Calu3 (cell line): ENCODE data around the gene LSM10. TPM values are rescaled to one million over a fixed set of nuclear protein-coding genes. Genes with fewer than 3 reads are reported as not detected.

Source experiments
- BruUV-seq: library from RNA; stranded (reverse); fragments of 400-500 nt; replicated peaks from 2 replicates; lab custom pipeline; 2021; lab: Mats Ljungman, UMichigan
- CTCF ChIA-PET: fragments of 300-600 bp; sonication (Branson Sonifier 250); formaldehyde crosslinking; loops from one replicate; lab custom pipeline; 2022; ENCODE audit warnings: antibody characterized with exemption; lab: Charles Lee
- DNase-seq: peaks from one replicate; pipeline ENCODE4 v3.0.0; 2022
- H3K27ac Mint-ChIP-seq: one replicate; pipeline ENCODE4 v1.8.0; 2022; ENCODE audit warnings: mixed read lengths; ENCODE audit not compliant: unreplicated experiment
- H3K27me3 Mint-ChIP-seq: one replicate; pipeline ENCODE4 v1.8.0; 2022; ENCODE audit warnings: mixed read lengths; ENCODE audit not compliant: unreplicated experiment
- H3K36me3 Mint-ChIP-seq: one replicate; pipeline ENCODE4 v1.8.0; 2022; ENCODE audit warnings: mild to moderate bottlenecking, moderate library complexity, mixed read lengths; ENCODE audit not compliant: insufficient read depth, unreplicated experiment
- H3K4me1 Mint-ChIP-seq: one replicate; pipeline ENCODE4 v1.8.0; 2022; ENCODE audit warnings: mild to moderate bottlenecking, low read depth, mixed read lengths; ENCODE audit not compliant: unreplicated experiment
- H3K4me3 Mint-ChIP-seq: one replicate; pipeline ENCODE4 v1.8.0; 2022; ENCODE audit warnings: mild to moderate bottlenecking, low read depth, moderate library complexity, mixed read lengths; ENCODE audit not compliant: unreplicated experiment
- H3K9me3 Mint-ChIP-seq: one replicate; pipeline ENCODE4 v1.8.0; 2022; ENCODE audit warnings: low read depth, mixed read lengths; ENCODE audit not compliant: unreplicated experiment
- CTCF ChIP-seq: fragments of 200-600 bp; IDR thresholded peaks from one replicate; pipeline ENCODE4 v1.8.0; 2022; ENCODE audit warnings: antibody characterized with exemption; ENCODE audit not compliant: unreplicated experiment
- intact Hi-C: fragments of 100-400 bp; cut with micrococcal nuclease; formaldehyde crosslinking; loops from one replicate; pipeline ENCODE4 v1.10.0; 2022; ENCODE audit not compliant: unreplicated experiment
- total RNA-seq: library from RNA; stranded (reverse); gene quantifications from 2 replicates; pipeline ENCODE4 v1.2.3, GENCODE V29; 2022

LSM10 gene
- total RNA-seq, 1 experiment from 2014 or later, result 35.2 TPM

GRCh38 chr1:36446271-36446670 is 48.6 kb upstream of the LSM10 start:
- Mint-ChIP-seq H3K4me1 (peaks cover 9% of the 10 kb centered on the region), H3K27ac (no peak overlapping the region)

GRCh38 chr1:36443297-36443696 is 45.6 kb upstream of the LSM10 start:
- CTCF ChIA-PET, result no interaction called here
- Mint-ChIP-seq H3K27me3 (no peaks in the 10 kb centered on the region), H3K36me3 (no peaks in the 10 kb centered on the region), H3K9me3 (no peaks in the 10 kb centered on the region), H3K27ac (no peak overlapping the region), H3K4me3 (no peak overlapping the region), H3K4me1 (no peaks in the 10 kb centered on the region)
- no peak for DNase-seq
- intact Hi-C loops, result no loop called here
- TF ChIP-seq CTCF, result no peak
- no TSS peak for BruUV-seq

More at GRCh38 chr1:36446271-36446670, 48.6 kb upstream of the LSM10 start:
- H3K4me3 Mint-ChIP-seq, result no peak overlapping the region
- intact Hi-C loops, result no loop called here
- CTCF ChIA-PET, result no interaction called here
- no peaks in the 10 kb centered on the region for H3K9me3 Mint-ChIP-seq
- H3K27me3 Mint-ChIP-seq, result no peaks in the 10 kb centered on the region
- TF ChIP-seq CTCF, result no peak
- DNase-seq, result no peak
- BruUV-seq, result no TSS peak
- peaks cover 19% of the 10 kb centered on the region for H3K36me3 Mint-ChIP-seq

- BruUV-seq, result no TSS peak
- TF ChIP-seq CTCF, result no peak
- H3K36me3 Mint-ChIP-seq, result no peaks in the 10 kb centered on the region
- DNase-seq, result no peak
- H3K27me3 Mint-ChIP-seq, result no peaks in the 10 kb centered on the region
- no peak overlapping the region for H3K27ac Mint-ChIP-seq
- CTCF ChIA-PET, result no interaction called here
- no peaks in the 10 kb centered on the region for H3K9me3 Mint-ChIP-seq
- H3K4me3 Mint-ChIP-seq, result no peak overlapping the region
- intact Hi-C loops, result no loop called here
- H3K4me1 Mint-ChIP-seq, result no peaks in the 10 kb centered on the region
Observed at GRCh38 chr1:36442337-36442736, 44.6 kb upstream of the LSM10 start.

- H3K27ac Mint-ChIP-seq, result no peak overlapping the region
- no peak for TF ChIP-seq CTCF
- H3K4me3 Mint-ChIP-seq, result no peak overlapping the region
- no TSS peak for BruUV-seq
- H3K9me3 Mint-ChIP-seq, result no peaks in the 10 kb centered on the region
- peaks cover 8% of the 10 kb centered on the region for H3K36me3 Mint-ChIP-seq
- intact Hi-C loops, result no loop called here
- no peaks in the 10 kb centered on the region for H3K27me3 Mint-ChIP-seq
- H3K4me1 Mint-ChIP-seq, result peaks cover 11% of the 10 kb centered on the region
- DNase-seq, result no peak
- CTCF ChIA-PET, result no interaction called here
Observed at GRCh38 chr1:36440646-36441045, 42.9 kb upstream of the LSM10 start.

- Mint-ChIP-seq H3K27me3 (no peaks in the 10 kb centered on the region), H3K27ac (no peak overlapping the region), H3K36me3 (peaks cover 8% of the 10 kb centered on the region), H3K4me1 (peaks cover 11% of the 10 kb centered on the region), H3K9me3 (no peaks in the 10 kb centered on the region), H3K4me3 (no peak overlapping the region)
- no peak for TF ChIP-seq CTCF
- DNase-seq, result no peak
- intact Hi-C loops, result no loop called here
- CTCF ChIA-PET, result no interaction called here
- no TSS peak for BruUV-seq
Observed at GRCh38 chr1:36440044-36440443, 42.3 kb upstream of the LSM10 start.
